Measurements from ENCODE around the gene MORC3.
"Not testable (repeated sequence)": the region's sequence is repeated elsewhere in the genome, so short reads cannot be mapped to it uniquely, and the experiment has no call there.

Gene MORC3

DNA sequence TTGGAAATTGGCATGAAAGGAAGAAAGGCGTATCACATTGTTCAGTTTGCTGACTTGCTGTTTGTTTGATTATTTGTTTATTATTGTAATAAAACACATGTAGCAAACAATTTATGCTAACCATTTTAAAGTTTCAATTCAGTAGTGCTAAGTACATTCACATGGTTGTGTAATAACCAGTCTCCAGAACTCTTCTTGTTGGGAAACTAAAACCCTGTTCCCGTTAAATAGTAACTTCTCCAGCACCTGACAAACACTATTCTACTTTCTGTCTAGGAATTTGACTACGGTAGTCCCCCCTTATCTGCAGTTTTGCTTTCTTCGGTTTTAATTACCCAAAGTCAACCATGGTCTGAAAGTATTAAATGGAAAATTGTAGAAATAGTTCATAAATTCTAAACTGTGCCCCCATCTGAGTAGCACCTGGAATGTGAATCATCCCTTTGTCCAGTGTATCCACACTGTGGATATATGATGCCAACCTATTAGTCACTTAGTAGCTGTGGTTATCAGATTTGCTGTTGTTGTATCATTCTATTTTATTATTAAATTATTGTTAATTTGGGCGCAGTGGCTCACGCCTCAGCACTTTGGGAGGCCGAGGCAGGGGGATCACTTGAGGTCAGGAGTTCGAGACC is 5.5 kb downstream of the MORC3 start:
- no peak for DNase-seq (ENCODE audit: low read depth in 2 of 2)

GRCh38 chr21:36330904-36331303 is 10.9 kb downstream of the MORC3 start:
- no peak for DNase-seq (ENCODE audit: low read depth in 2 of 2)

GRCh38 chr21:36337099-36337509 is 17.1 kb downstream of the MORC3 start:
- no peak for DNase-seq (ENCODE audit: low read depth in 2 of 2)

DNA sequence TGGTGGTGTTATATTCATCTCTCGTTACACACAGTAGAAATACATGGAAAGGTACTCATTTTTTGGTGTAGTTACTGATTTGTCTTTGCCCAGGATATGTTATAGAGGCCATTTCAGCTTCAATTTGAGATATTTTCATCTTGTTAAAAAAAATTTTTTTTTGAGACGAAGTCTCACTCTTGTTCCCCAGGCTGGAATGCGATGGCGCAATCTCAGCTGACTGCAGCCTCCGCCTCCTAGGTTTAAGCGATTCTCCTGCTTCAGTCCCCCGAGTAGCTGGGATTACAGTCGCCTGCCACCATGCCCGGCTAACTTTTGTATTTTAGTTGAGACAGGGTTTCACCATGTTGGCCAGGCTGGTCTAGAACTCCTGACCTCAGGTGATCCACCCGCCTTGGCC is 19.0 kb downstream of the MORC3 start:
- no peak for DNase-seq (ENCODE audit: low read depth in 2 of 2)

DNA sequence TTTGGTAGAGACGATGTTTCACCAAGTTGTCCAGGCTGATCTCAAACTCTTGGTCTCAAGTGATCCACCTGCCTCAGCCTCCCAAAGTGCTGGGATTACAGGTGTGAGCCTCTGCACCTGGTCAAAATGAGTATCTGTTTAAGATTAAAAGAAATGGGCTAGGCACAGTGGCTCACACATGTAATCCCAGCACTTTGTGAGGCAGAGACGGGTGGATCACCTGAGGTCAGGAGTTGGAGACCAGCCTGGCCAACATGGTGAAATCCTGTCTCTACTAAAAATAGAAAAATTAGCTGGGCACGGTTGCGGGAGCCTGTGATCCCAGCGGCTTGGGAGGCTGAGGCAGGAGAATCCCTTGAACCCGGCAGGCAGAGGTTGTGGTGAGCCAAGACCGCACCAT is 22.6 kb downstream of the MORC3 start:
- DNase-seq (ENCODE audit: low read depth in 2 of 2), result not testable (repeated sequence)

DNA sequence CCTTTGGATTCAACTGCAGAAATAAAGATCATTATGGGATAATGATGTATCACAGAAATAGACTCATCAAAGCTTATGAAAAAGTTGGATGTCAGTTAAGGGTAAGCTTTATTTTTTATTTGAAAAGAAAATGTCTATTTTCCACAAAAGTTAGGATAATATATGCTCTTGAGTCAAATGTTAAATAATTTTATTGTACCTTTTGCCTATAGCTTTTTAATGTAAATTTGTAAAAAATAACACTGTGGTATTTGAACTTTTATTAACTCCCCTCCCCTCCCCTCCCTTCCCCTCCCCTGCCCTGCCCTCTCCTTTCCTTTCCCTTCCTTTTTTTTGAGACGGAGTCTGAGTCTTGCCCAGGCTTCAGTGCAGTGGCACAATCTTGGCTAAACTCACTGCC is 24.9 kb downstream of the MORC3 start:
- DNase-seq (ENCODE audit: low read depth in 2 of 2), result no peak

- no peak for DNase-seq (ENCODE audit: low read depth in 2 of 2)
Observed at GRCh38 chr21:36347278-36347961, 27.4 kb downstream of the MORC3 start.

DNA sequence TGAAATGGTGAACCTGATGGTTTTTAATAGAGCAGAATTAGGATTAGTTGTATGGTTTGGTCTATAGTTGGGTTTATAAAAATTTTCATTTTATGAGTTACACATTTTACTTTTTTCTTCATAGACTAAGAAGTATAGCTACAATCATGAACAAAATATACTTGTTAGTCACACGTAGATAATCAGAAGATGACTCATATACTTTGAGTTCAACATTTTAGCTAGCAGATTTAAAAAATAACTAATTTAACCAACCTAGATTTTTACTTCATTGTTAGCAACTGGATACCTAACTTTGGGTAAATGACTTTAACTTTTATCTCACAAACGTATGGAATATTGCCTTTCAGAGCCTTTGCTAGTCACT is 27.9 kb downstream of the MORC3 start:
- no peak for DNase-seq (ENCODE audit: low read depth in 2 of 2)

DNA sequence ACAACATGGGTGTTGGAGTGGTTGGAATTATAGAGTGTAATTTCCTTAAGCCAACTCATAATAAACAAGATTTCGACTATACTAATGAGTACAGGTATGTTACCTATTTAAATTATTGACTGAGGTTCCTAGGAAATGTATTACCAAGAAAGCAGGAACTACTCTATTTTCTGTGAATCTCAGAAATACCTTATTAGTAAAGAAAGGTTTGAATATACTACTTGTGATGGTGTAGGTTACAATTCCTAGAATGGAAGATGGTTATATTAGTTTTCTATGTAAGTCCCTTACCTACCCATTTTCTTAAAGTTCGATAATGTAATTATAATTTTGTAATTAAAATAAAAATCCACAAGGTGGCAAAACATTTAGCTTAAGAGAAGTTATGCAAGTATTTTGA is 29.3 kb downstream of the MORC3 start:
- DNase-seq (ENCODE audit: low read depth in 2 of 2), result no peak

DNA sequence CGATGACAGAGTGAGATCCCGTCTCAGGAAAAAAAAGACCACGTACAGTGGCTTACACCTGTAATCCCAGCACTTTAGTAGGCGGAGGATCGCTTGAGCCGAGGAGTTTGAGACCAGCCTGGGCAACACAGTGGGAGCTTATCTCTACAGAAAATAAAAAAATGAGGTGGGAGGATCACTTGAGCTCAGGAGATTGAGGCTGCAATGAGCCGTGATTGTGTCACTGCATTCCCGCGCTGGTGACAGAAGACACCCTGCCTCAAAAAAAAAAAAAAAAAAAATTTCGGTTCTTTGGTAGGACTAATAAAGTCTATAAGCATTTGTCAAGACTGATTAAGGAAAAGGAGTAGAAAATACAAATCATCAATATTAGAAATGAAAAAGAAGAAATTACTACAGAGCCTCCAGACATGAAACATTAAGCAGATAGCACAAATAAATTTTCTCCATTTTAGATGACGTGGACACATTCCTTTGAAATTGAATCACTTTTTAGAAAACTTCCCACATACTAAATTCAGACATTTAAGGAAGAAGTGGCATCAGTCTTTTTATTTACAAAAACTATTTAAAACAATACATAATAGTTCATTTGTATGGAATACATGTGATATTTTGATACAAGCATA is 30.4 kb downstream of the MORC3 start:
- DNase-seq (ENCODE audit: low read depth in 2 of 2), result no peak

- DNase-seq (ENCODE audit: low read depth in 2 of 2), result no peak
Observed at GRCh38 chr21:36354918-36355680, 35.1 kb downstream of the MORC3 start.

- no peak for DNase-seq (ENCODE audit: low read depth in 2 of 2)
Observed at GRCh38 chr21:36355868-36356267, 35.9 kb downstream of the MORC3 start.

GRCh38 chr21:36359185-36359584 is 39.2 kb downstream of the MORC3 start:
- no peak for DNase-seq (ENCODE audit: low read depth in 2 of 2)

- DNase-seq (ENCODE audit: low read depth in 2 of 2), result no peak
Observed at GRCh38 chr21:36369064-36369685, 49.2 kb downstream of the MORC3 start.

GRCh38 chr21:36375994-36376393 is 56.0 kb downstream of the MORC3 start:
- no peak for DNase-seq (ENCODE audit: low read depth in 2 of 2)

- no peak for DNase-seq (ENCODE audit: low read depth in 2 of 2)
Observed at GRCh38 chr21:36377391-36377842, 57.4 kb downstream of the MORC3 start.

DNA sequence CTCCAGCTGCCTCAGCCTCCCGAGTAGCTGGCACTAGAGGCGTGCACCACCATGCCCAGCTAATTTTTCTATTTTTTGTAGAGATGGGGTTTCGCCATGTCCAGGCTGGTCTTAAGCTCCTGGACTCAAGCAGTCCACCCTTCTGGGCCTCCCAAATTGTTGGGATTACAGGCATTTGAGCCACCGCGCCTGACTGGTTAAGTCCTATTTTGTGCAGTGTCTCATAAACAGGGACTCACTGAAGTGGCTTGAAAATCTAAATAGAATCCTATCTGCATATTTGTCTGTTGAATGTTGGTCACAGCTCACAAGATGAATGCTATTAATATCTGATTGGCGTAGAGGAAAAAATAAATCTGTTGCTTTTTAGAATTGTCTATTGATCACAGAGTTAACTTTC is 59.3 kb downstream of the MORC3 start:
- no peak for DNase-seq (ENCODE audit: low read depth in 2 of 2)

GRCh38 chr21:36381841-36382589 is 62.0 kb downstream of the MORC3 start:
- no peak for DNase-seq (ENCODE audit: low read depth in 2 of 2)

DNA sequence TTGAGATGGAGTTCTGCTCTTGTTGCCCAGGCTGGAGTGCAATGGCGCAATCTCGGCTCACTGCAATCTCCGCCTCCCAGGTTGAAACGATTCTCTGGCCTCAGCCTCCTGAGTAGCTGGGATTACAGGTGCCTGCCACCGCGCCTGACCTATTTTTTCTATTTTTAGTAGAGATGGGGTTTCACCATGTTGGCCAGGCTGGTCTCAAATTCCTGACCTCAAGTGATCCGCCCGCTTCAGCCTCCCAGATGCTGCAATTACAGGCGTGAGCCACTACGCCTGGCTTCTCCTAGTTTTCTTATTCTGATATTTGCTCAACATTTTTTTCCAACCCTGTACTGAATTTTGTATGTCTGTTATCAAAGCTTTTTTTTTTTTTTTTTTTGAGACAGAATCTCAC is 62.7 kb downstream of the MORC3 start:
- not testable (repeated sequence) for DNase-seq (ENCODE audit: low read depth in 2 of 2)

DNA sequence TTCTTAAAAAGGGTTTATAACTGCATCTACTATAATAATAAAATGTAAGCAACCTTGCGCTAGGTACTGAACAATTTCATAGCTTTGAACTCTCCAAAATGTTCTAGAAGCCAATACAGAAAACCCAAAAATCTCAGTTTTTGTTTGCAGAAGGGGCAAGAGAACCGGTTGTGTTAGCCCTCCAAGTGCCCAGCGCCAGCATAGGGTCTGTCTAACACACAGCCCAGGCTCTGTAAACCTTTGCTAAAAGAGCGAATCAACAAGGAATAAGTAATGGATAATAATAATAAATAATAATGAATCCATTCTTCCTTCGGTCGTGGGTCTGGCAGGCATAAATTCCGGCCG is 64.9 kb downstream of the MORC3 start:
- DNase-seq (ENCODE audit: low read depth in 2 of 2), result no peak

- DNase-seq (ENCODE audit: low read depth in 2 of 2), result peak; percentile 70 to 75
Observed at GRCh38 chr21:36385233-36386030, 65.4 kb downstream of the MORC3 start, which contains the start of gene CHAF1B. CHAF1B (plus strand) TSS chr21:36385392; CDS start chr21:36386137, 745 bp downstream.

All from stimulated activated CD8-positive, alpha-beta memory T cell treated with anti-CD3 and anti-CD28 coated beads, Interleukin-15, amount 100 ng/mL, for 48 hours (primary cell).